HepG2 (cell line): Measurements from ENCODE around the gene KCNIP4. TPM values are rescaled to one million over a fixed set of nuclear protein-coding genes. Genes with fewer than 3 reads are reported as not detected.

Experiments
- ATAC-seq: fragments of 200-7000 bp; cut with Tn5 transposase; 3 replicates; pipeline ENCODE4 v1.9.1; 2020; ENCODE audit warnings: mild to moderate bottlenecking, moderate library complexity
- BruUV-seq: library from RNA; stranded (reverse); fragments of 400-500 nt; replicated peaks from 2 replicates; lab custom pipeline; 2021; lab: Mats Ljungman, UMichigan
- CTCF ChIA-PET: fragments of 300-600 bp; formaldehyde crosslinking; extraction: SDS; loops from one replicate; lab custom pipeline; 2021; ENCODE audit warnings: low total read pairs, inconsistent platforms, low intra/inter-chr PET ratio; lab: Yijun Ruan, JAX
- POLR2A ChIA-PET: fragments of 350-600 bp; sonication (Branson Sonifier 250); formaldehyde crosslinking; loops from one replicate; lab custom pipeline; 2020; ENCODE audit warnings: antibody characterized with exemption, inconsistent platforms; lab: Yijun Ruan, JAX
- DNase-seq: peaks from one replicate; pipeline ENCODE4 v3.0.0-alpha.2; 2015; ENCODE audit warnings: low spot score
- FAIRE-seq: peaks from 3 replicates; lab custom pipeline; 2011; peaks lifted over from hg19 to GRCh38; lab: Jason Lieb, UNC
- H2AFZ ChIP-seq: one replicate; pipeline ENCODE4 v1.6.1; 2011; ENCODE audit warnings: low read length, inconsistent platforms
- H3K27ac ChIP-seq: fragments of 300-600 bp; 3 replicates; pipeline ENCODE4 v1.8.0; 2011; ENCODE audit warnings: mixed run types, mild to moderate bottlenecking, mixed read lengths, low read length, inconsistent platforms; ENCODE audit not compliant: insufficient read depth; ENCODE audit errors: extremely low read length
- H3K27me3 ChIP-seq, 2 experiments: fragments of 200-600 bp in 1 of 2; 2 replicates in 1 of 2; 3 replicates in 1 of 2; pipeline versions ENCODE4 v1.6.0 to v1.8.0; 2011; ENCODE audit warnings: low read length in 2 of 2, mild to moderate bottlenecking in 2 of 2, moderate library complexity in 2 of 2, inconsistent platforms in 1 of 2; ENCODE audit not compliant: insufficient read depth in 2 of 2, control insufficient read depth in 1 of 2
- H3K36me3 ChIP-seq, 2 experiments: fragments of 200-600 bp in 1 of 2; replicated peaks in 1 of 2; 2 replicates in 1 of 2; 3 replicates in 1 of 2; pipeline versions ENCODE4 v1.5.1 to v1.8.0; 2011; ENCODE audit warnings: low read length in 2 of 2, inconsistent platforms in 1 of 2; ENCODE audit not compliant: insufficient read depth in 2 of 2, control insufficient read depth in 1 of 2
- H3K4me1 ChIP-seq: 2 replicates; pipeline ENCODE4 v1.5.1; 2012; ENCODE audit warnings: low read length, inconsistent platforms; ENCODE audit not compliant: insufficient read depth
- H3K4me2 ChIP-seq: 2 replicates; pipeline ENCODE4 v1.6.0; 2011; ENCODE audit warnings: low read depth, low read length, inconsistent platforms
- H3K4me3 ChIP-seq, 3 experiments: fragments of 200-600 bp in 1 of 3; sonication (generic), shearing (Covaris generic) in 1 of 3; replicated peaks in 1 of 3; 2 replicates each; pipeline ENCODE4 v1.5.1; 2011 to 2016; ENCODE audit warnings: low read length in 3 of 3, inconsistent platforms in 2 of 3, low read depth in 2 of 3, mild to moderate bottlenecking in 2 of 3, control low read depth in 1 of 3, mixed read lengths in 1 of 3; ENCODE audit not compliant: insufficient read depth in 1 of 3
- H3K79me2 ChIP-seq: one replicate; pipeline ENCODE4 v1.6.1; 2011; ENCODE audit warnings: low read length, inconsistent platforms; ENCODE audit not compliant: insufficient read depth
- H3K9ac ChIP-seq: 2 replicates; pipeline ENCODE4 v1.6.0; 2011; ENCODE audit warnings: mild to moderate bottlenecking, low read depth, low read length, inconsistent platforms; ENCODE audit not compliant: insufficient read depth
- H3K9me3 ChIP-seq: 2 replicates; pipeline ENCODE4 v1.5.1; 2012; ENCODE audit warnings: mild to moderate bottlenecking, low read length
- H4K20me1 ChIP-seq: 2 replicates; pipeline ENCODE4 v1.6.0; 2011; ENCODE audit warnings: inconsistent platforms, mild to moderate bottlenecking, low read length, moderate library complexity; ENCODE audit not compliant: insufficient read depth
- MBD4 ChIP-seq: IDR thresholded peaks from 2 replicates; pipeline ENCODE4 v1.6.1; 2012; ENCODE audit warnings: low read length, inconsistent platforms, borderline replicate concordance
- WIZ ChIP-seq: sonication (generic); formaldehyde crosslinking; IDR thresholded peaks from 2 replicates; pipeline ENCODE4 v1.5.1; 2020; ENCODE audit warnings: mild to moderate bottlenecking, missing genetic modification reagents
- ZBTB4 ChIP-seq: sonication (generic); formaldehyde crosslinking; IDR thresholded peaks from 2 replicates; pipeline ENCODE4 v1.4.0; 2020; ENCODE audit warnings: missing genetic modification reagents, mild to moderate bottlenecking, borderline replicate concordance
- ZNF607 ChIP-seq: sonication (generic); formaldehyde crosslinking; IDR thresholded peaks from 2 replicates; pipeline ENCODE4 v1.5.1; 2020; ENCODE audit warnings: missing genetic modification reagents, mild to moderate bottlenecking, borderline replicate concordance
- ZXDC ChIP-seq: sonication (generic); formaldehyde crosslinking; IDR thresholded peaks from 2 replicates; pipeline ENCODE4 v1.5.0; 2020; ENCODE audit warnings: mild to moderate bottlenecking, missing genetic modification reagents
- WGBS: methylation state at CpG from one replicate; pipeline ENCODE4 v1.1.6; 2017; ENCODE audit warnings: low lambda C conversion rate; 5-methylcytosine and 5-hydroxymethylcytosine counted together
- in situ Hi-C: cut with HindIII; loops from 2 replicates; pipeline ENCODE4 v1.10.0; 2017; ENCODE audit warnings: low pct_unique_long_range_greater_than_20kb; ENCODE audit not compliant: extremely low pct_ligation_motif_present
- intact Hi-C: fragments of 100-400 bp; cut with micrococcal nuclease; formaldehyde crosslinking; loops from one replicate; pipeline ENCODE4 v1.10.0; 2022; ENCODE audit not compliant: unreplicated experiment
- polyA plus RNA-seq, 8 experiments: library from polyadenylated mRNA; depleted of rRNA in 3 of 8; stranded (reverse) in 7 of 8; unstranded in 1 of 8; fragments of >200 nt; fragmentation: Illumina TruSeq in 4 of 8; extraction: Trizol in 4 of 8; gene quantifications; 2 replicates each; pipeline versions ENCODE4 v1.2.1 to v1.2.3, GENCODE V29; 2011 to 2016; ENCODE audit warnings: low read depth in 4 of 8, missing spikeins in 1 of 8, mixed read lengths in 1 of 8; ENCODE audit not compliant: insufficient read depth in 1 of 8
- total RNA-seq, 5 experiments: library from RNA; depleted of rRNA; stranded (reverse); fragments of >200 nt; fragmentation: Illumina TruSeq; extraction: Trizol; gene quantifications; 2 replicates each; pipeline ENCODE4 v1.2.3, GENCODE V29; 2016; ENCODE audit warnings: low read depth in 1 of 5

Gene KCNIP4
- total and polyA plus RNA-seq, 2 of the 13 experiments (the other 11 are each of a cell fraction or from before 2014, with no cell fraction given) = 0.09 TPM; not detected in 1

- no peaks in the 10 kb centered on the region for H4K20me1 ChIP-seq
- ChIA-PET CTCF (no interaction called here), POLR2A (no interaction called here)
- in situ Hi-C loops = no loop called here
- H3K27me3 ChIP-seq = no peaks in the 10 kb centered on the region
- no peak overlapping the region for H2AFZ ChIP-seq
- intact Hi-C loops = loop anchor here (1.0 kb wide), 1 partner anchor 36 kb away; no protein-coding TSS in a partner anchor
- DNase-seq (no peak), FAIRE-seq (no peak), ATAC-seq (no peak)
- no peaks in the 10 kb centered on the region for H3K36me3 ChIP-seq
- WGBS = 35% methylated on average over 3 of the region's 3 CpGs
- no peak overlapping the region for H3K4me3 ChIP-seq
- no peaks in the 10 kb centered on the region for H3K79me2 ChIP-seq
- no peak for TF ChIP-seq ZBTB4 (CRISPR knock-in tag)
- TF ChIP-seq WIZ (CRISPR knock-in tag) = no peak
- BruUV-seq = no TSS peak
- no peak overlapping the region for H3K9ac ChIP-seq
- no peak overlapping the region for H3K4me2 ChIP-seq
- no peak overlapping the region for H3K27ac ChIP-seq
- H3K4me1 ChIP-seq = no peaks in the 10 kb centered on the region
- H3K9me3 ChIP-seq = peaks cover 39% of the 10 kb centered on the region
Measured at GRCh38 chr4:21380861-21381260, 567.7 kb downstream of the KCNIP4 start.

- intact Hi-C loops (no loop called here), in situ Hi-C loops (no loop called here)
- Histone ChIP-seq H3K4me1 (no peaks in the 10 kb centered on the region), H3K36me3 (no peaks in the 10 kb centered on the region), H3K79me2 (no peaks in the 10 kb centered on the region), H3K27me3 (no peaks in the 10 kb centered on the region), H3K9ac (no peak overlapping the region), H3K4me2 (no peak overlapping the region), H4K20me1 (no peaks in the 10 kb centered on the region), H2AFZ (no peak overlapping the region), H3K27ac (no peak overlapping the region), H3K9me3 (peaks cover 36% of the 10 kb centered on the region), H3K4me3 (no peak overlapping the region)
- no peak for ATAC-seq
- BruUV-seq = no TSS peak
- ChIA-PET CTCF (no interaction called here), POLR2A (no interaction called here)
- no peak for DNase-seq
- 0% methylated on average over 2 of the region's 2 CpGs for WGBS
- FAIRE-seq = no peak
- no peak for TF ChIP-seq ZXDC (CRISPR knock-in tag)
- no peak for TF ChIP-seq MBD4
- no peak for TF ChIP-seq ZNF607 (CRISPR knock-in tag)
Measured at GRCh38 chr4:21377046-21377445, 571.5 kb downstream of the KCNIP4 start.
